ENCODE measurements around the gene GPBP1.

DNA sequence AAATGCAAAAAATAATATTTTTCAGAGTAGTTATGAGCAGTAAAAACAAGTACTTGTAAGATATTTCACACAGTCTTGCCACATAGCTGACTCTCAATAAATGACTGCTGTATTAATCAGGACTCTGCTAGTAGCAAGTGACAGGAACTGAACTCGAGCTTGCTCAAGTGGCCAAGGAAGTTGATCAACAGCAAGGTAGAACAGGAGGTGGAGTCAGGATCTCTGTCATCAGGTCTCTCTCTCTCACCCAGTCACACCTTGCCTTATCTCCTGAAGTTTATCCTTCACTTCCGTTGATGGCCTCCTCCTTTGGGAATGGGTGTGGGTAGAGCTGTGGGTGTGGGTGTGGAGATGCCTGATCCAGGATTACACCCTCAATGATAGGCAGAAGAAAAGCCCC is 107.0 kb downstream of the GPBP1 start:
- TF ChIP-seq, protein P1, sequence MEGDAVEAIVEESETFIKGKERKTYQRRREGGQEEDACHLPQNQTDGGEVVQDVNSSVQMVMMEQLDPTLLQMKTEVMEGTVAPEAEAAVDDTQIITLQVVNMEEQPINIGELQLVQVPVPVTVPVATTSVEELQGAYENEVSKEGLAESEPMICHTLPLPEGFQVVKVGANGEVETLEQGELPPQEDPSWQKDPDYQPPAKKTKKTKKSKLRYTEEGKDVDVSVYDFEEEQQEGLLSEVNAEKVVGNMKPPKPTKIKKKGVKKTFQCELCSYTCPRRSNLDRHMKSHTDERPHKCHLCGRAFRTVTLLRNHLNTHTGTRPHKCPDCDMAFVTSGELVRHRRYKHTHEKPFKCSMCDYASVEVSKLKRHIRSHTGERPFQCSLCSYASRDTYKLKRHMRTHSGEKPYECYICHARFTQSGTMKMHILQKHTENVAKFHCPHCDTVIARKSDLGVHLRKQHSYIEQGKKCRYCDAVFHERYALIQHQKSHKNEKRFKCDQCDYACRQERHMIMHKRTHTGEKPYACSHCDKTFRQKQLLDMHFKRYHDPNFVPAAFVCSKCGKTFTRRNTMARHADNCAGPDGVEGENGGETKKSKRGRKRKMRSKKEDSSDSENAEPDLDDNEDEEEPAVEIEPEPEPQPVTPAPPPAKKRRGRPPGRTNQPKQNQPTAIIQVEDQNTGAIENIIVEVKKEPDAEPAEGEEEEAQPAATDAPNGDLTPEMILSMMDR (IDR thresholded peaks at IDR 0.05; ENCODE audit: low read depth, low read length, poor library complexity, severe bottlenecking), result no peak
- no peak for TF ChIP-seq EZH2phosphoT487 (IDR thresholded peaks at IDR 0.05; ENCODE audit: borderline replicate concordance, low read length)
